PC-3 (cell line): Measurements from ENCODE around the gene TRAIP. TPM values are rescaled to one million over a fixed set of nuclear protein-coding genes. Genes with fewer than 3 reads are reported as not detected.

ENCODE experiments used
- ATAC-seq: fragments of 200-7000 bp; cut with Tn5 transposase; 2 replicates; pipeline ENCODE4 v1.9.1; 2020; ENCODE audit warnings: mild to moderate bottlenecking, moderate library complexity
- BruUV-seq: library from RNA; stranded (reverse); fragments of 400-500 nt; replicated peaks from 2 replicates; lab custom pipeline; 2021; lab: Mats Ljungman, UMichigan
- CTCF ChIA-PET: fragments of 300-600 bp; sonication (Branson Sonifier 250); formaldehyde crosslinking; loops from one replicate; lab custom pipeline; 2022; ENCODE audit warnings: antibody characterized with exemption; lab: Charles Lee
- POLR2A ChIA-PET: fragments of 300-600 bp; sonication (Branson Sonifier 250); formaldehyde crosslinking; loops from one replicate; lab custom pipeline; 2022; ENCODE audit warnings: antibody characterized with exemption; ENCODE audit not compliant: unreplicated experiment; lab: Charles Lee
- DNase-seq: peaks from one replicate; pipeline ENCODE4 v3.0.0-alpha.2; 2015
- H2AFZ ChIP-seq: fragments of 300-600 bp; sonication (generic); 2 replicates; pipeline ENCODE4 v1.6.0; 2016; ENCODE audit warnings: antibody characterized with exemption, low read length
- H3F3A ChIP-seq: fragments of 300-600 bp; sonication (generic); one replicate; pipeline ENCODE4 v1.6.0; 2017; ENCODE audit warnings: antibody characterized with exemption, low read length, control low read depth, mild to moderate bottlenecking; ENCODE audit not compliant: unreplicated experiment
- H3K27ac ChIP-seq: fragments of 300-600 bp; sonication (generic); 2 replicates; pipeline ENCODE4 v1.5.1; 2016; ENCODE audit warnings: mild to moderate bottlenecking, low read length
- H3K27me3 ChIP-seq: fragments of 300-600 bp; sonication (generic); 2 replicates; pipeline ENCODE4 v1.6.1; 2016; ENCODE audit warnings: low read length, mixed read lengths
- H3K36me3 ChIP-seq: fragments of 300-600 bp; sonication (generic); 2 replicates; pipeline ENCODE4 v1.6.1; 2016; ENCODE audit warnings: low read depth, mixed run types, low read length, mixed read lengths
- H3K4me1 ChIP-seq: fragments of 300-600 bp; sonication (generic); 2 replicates; pipeline ENCODE4 v1.5.1; 2016; ENCODE audit warnings: low read length; ENCODE audit not compliant: insufficient read depth
- H3K4me2 ChIP-seq: fragments of 300-600 bp; sonication (generic); 2 replicates; pipeline ENCODE4 v1.6.0; 2016; ENCODE audit warnings: low read length
- H3K4me3 ChIP-seq: fragments of 300-600 bp; sonication (generic); 2 replicates; pipeline ENCODE4 v1.5.1; 2016; ENCODE audit warnings: mild to moderate bottlenecking, low read length, mixed read lengths
- H3K79me2 ChIP-seq: fragments of 300-600 bp; sonication (generic); 2 replicates; pipeline ENCODE4 v1.6.1; 2017; ENCODE audit warnings: low read length, mixed read lengths
- H3K9ac ChIP-seq: fragments of 300-600 bp; sonication (generic); 2 replicates; pipeline ENCODE4 v1.6.0; 2016; ENCODE audit warnings: mild to moderate bottlenecking, low read length
- H3K9me2 ChIP-seq: fragments of 300-600 bp; sonication (generic); replicated peaks from 2 replicates; pipeline ENCODE4 v1.6.1; 2016; ENCODE audit warnings: mixed run types, low read length, mixed read lengths
- H3K9me3 ChIP-seq: fragments of 300-600 bp; sonication (generic); 2 replicates; pipeline ENCODE4 v1.6.1; 2016; ENCODE audit warnings: low read length, mixed read lengths
- H4K20me1 ChIP-seq: fragments of 300-600 bp; sonication (generic); 2 replicates; pipeline ENCODE4 v1.6.1; 2016; ENCODE audit warnings: low read length, mixed read lengths
- CTCF ChIP-seq: fragments of 300-600 bp; sonication (generic); conservative IDR thresholded peaks from 2 replicates; pipeline ENCODE4 v1.5.1; 2017; ENCODE audit warnings: antibody characterized with exemption, low read depth, mild to moderate bottlenecking, low read length
- EZH2 ChIP-seq: fragments of 300-600 bp; sonication (generic); IDR thresholded peaks from one replicate; pipeline ENCODE4 v1.6.1; 2017; ENCODE audit warnings: antibody characterized with exemption, mild to moderate bottlenecking, low read length; ENCODE audit not compliant: unreplicated experiment
- EZH2phosphoT487 ChIP-seq: fragments of 300-600 bp; sonication (generic); IDR thresholded peaks from 2 replicates; pipeline ENCODE4 v1.6.1; 2018; ENCODE audit warnings: mild to moderate bottlenecking, antibody characterized with exemption, low read length, borderline replicate concordance
- intact Hi-C: fragments of 100-400 bp; cut with micrococcal nuclease; formaldehyde crosslinking; loops from 2 replicates; pipeline ENCODE4 v1.9.0; 2023
- microRNA-seq: library from miRNA; unstranded; fragments of <30 nt; microRNA quantifications from one replicate; pipeline ENCODE4 v1.1.0, GENCODE V29; 2020; ENCODE audit not compliant: unreplicated experiment
- total RNA-seq: library from RNA; depleted of rRNA; stranded (reverse); fragments of >200 nt; gene quantifications from 2 replicates; pipeline ENCODE4 v1.2.3, GENCODE V29; 2014; rRNA removed

The TRAIP gene
- total RNA-seq, 1 experiment from 2014 or later = 21.6 TPM

GRCh38 chr3:49780080-49780974 lies 76.0 kb downstream of the TRAIP start:
- intact Hi-C loops = no loop called here
- TF ChIP-seq EZH2 = no peak
- TF ChIP-seq CTCF = no peak
- TF ChIP-seq EZH2phosphoT487 = no peak
- Histone ChIP-seq H2AFZ (no peak overlapping the region), H4K20me1 (peaks cover 4% of the 10 kb centered on the region; the same call in 1 of the 2 replicates), H3K4me1 (peaks cover 6% of the 10 kb centered on the region), H3K9me2 (no peaks in the 10 kb centered on the region), H3K9me3 (no peaks in the 10 kb centered on the region), H3K4me3 (no peak overlapping the region), H3K79me2 (peaks cover 93% of the 10 kb centered on the region), H3K9ac (no peak overlapping the region), H3K36me3 (peaks cover 12% of the 10 kb centered on the region; the same call in 1 of the 2 replicates), H3K27me3 (no peaks in the 10 kb centered on the region), H3K4me2 (no peak overlapping the region), H3K27ac (no peak overlapping the region), H3F3A (no peaks in the 10 kb centered on the region)
- ATAC-seq (no peak), DNase-seq (no peak)
- POLR2A ChIA-PET = no interaction called here
- no TSS peak for BruUV-seq
- CTCF ChIA-PET = interaction anchor here (0.6 kb wide), 1 partner anchor 24 kb away, joined by 3 read pairs; no protein-coding TSS in a partner anchor

- ChIA-PET CTCF (no interaction called here), POLR2A (no interaction called here)
- DNase-seq = no peak
Measured at GRCh38 chr3:49779358-49780079, 76.8 kb downstream of the TRAIP start.

More at GRCh38 chr3:49779358-49780079, 76.8 kb downstream of the TRAIP start:
- no peak overlapping the region for H2AFZ ChIP-seq
- no peaks in the 10 kb centered on the region for H3K9me3 ChIP-seq
- no peaks in the 10 kb centered on the region for H3F3A ChIP-seq
- no peaks in the 10 kb centered on the region for H3K9me2 ChIP-seq
- no peak overlapping the region for H3K4me3 ChIP-seq
- no peak for TF ChIP-seq CTCF
- no peak for TF ChIP-seq EZH2phosphoT487
- TF ChIP-seq EZH2 = no peak
- no peak overlapping the region for H3K4me2 ChIP-seq
- peaks cover 93% of the 10 kb centered on the region for H3K79me2 ChIP-seq
- peaks cover 9% of the 10 kb centered on the region; the same call in 1 of the 2 replicates for H4K20me1 ChIP-seq
- peaks cover 12% of the 10 kb centered on the region; the same call in 1 of the 2 replicates for H3K36me3 ChIP-seq
- peaks cover 9% of the 10 kb centered on the region for H3K4me1 ChIP-seq
- no TSS peak for BruUV-seq
- intact Hi-C loops = no loop called here
- no peak overlapping the region for H3K27ac ChIP-seq
- H3K9ac ChIP-seq = no peak overlapping the region
- no peak for ATAC-seq
- H3K27me3 ChIP-seq = no peaks in the 10 kb centered on the region

Small RNA genes within 50 kb of the gene (microRNA-seq; reads per million reads assigned to microRNA genes)
- gene MIR5193 = not detected

Other genes starting within 250 kb of the TRAIP start
- 236 and 246 TPM in 2 replicates for gene APEH, start 182.2 kb downstream of the TRAIP start, total RNA-seq
- gene MST1, start 167.1 kb downstream of the TRAIP start, total RNA-seq = 1.7 and 2.8 TPM in 2 replicates
- 38.6 and 43.0 TPM in 2 replicates for gene RNF123, start 167.0 kb downstream of the TRAIP start, total RNA-seq
- 1.8 and 2.1 TPM in 2 replicates for gene AMIGO3, start 136.9 kb downstream of the TRAIP start, total RNA-seq
- 69.5 and 83.9 TPM in 2 replicates for gene GMPPB, start 132.6 kb downstream of the TRAIP start, total RNA-seq
- gene IP6K1, start 70.0 kb downstream of the TRAIP start, total RNA-seq = 50.3 and 51.0 TPM in 2 replicates
- not detected in 2 replicates for gene CDHR4, start 56.7 kb downstream of the TRAIP start, total RNA-seq
- gene INKA1, start 53.3 kb downstream of the TRAIP start, total RNA-seq = 1.3 and 5.8 TPM in 2 replicates
- 3.3 and 3.6 TPM in 2 replicates for gene UBA7, start 42.6 kb downstream of the TRAIP start, total RNA-seq
- gene CAMKV, start 13.3 kb upstream of the TRAIP start, total RNA-seq = 0.58 TPM in 1 of 2 replicates, not detected in the other
- gene MST1R, start 47.3 kb upstream of the TRAIP start, total RNA-seq = 39.0 and 70.6 TPM in 2 replicates
- gene MON1A, start 73.2 kb upstream of the TRAIP start, total RNA-seq = 20.8 and 24.9 TPM in 2 replicates
- 64.6 and 73.5 TPM in 2 replicates for gene RBM6, start 83.6 kb upstream of the TRAIP start, total RNA-seq
- 105 and 128 TPM in 2 replicates for gene RBM5, start 232.4 kb upstream of the TRAIP start, total RNA-seq